ENCODE data around the gene RASSF1. TPM values are rescaled to one million over a fixed set of nuclear protein-coding genes. Genes with fewer than 3 reads are reported as not detected.

Gene RASSF1
- total and polyA plus RNA-seq, 2 of the 8 experiments (the other 6 are each of a cell fraction or from before 2014, with no cell fraction given), result 10.3 to 15.7 TPM

GRCh38 chr3:50321336-50322114 is 19.1 kb downstream of the RASSF1 start (continued):
- TF ChIP-seq RAD21 (IDR thresholded peaks at IDR 0.05 in 1 of 2, conservative IDR thresholded peaks at IDR 0.05 in 1 of 2; ENCODE audit: low read depth in 2 of 2, low read length in 2 of 2) (0 out of 4 replicates have a peak, but pooled peaks of 1 of the 2 experiments have one; percentile 20), CREB1 (IDR thresholded peaks at IDR 0.05) (no peak), GTF2F1 (IDR thresholded peaks at IDR 0.05; ENCODE audit: borderline replicate concordance, low read depth, low read length) (no peak), ASH2L (IDR thresholded peaks at IDR 0.05; ENCODE audit: low read length) (no peak), SP4 (IDR thresholded peaks at IDR 0.05; ENCODE audit: low read length) (peak; percentile 76; the same call in 1 of the 2 replicates), RXRA (IDR thresholded peaks at IDR 0.05; ENCODE audit: insufficient read depth, low read depth, low read length) (peak; percentile 68; the same call in 1 of the 2 replicates), SUZ12 (IDR thresholded peaks at IDR 0.05; ENCODE audit: low read length) (no peak), NRF1 (IDR thresholded peaks at IDR 0.05; ENCODE audit: low read depth, low read length) (no peak), ATF2 (IDR thresholded peaks at IDR 0.05; ENCODE audit: low read length) (no peak), TCF12 (IDR thresholded peaks at IDR 0.05; ENCODE audit: low read depth, low read length) (no peak), RBBP5 (IDR thresholded peaks at IDR 0.05; ENCODE audit: borderline replicate concordance, low read depth, low read length) (no peak), BACH1 (IDR thresholded peaks at IDR 0.05; ENCODE audit: low read length) (0 out of 2 replicates have a peak, but pooled peaks have one; percentile 14), SIX5 (IDR thresholded peaks at IDR 0.05; ENCODE audit: low read depth, low read length) (no peak), RFX5 (IDR thresholded peaks at IDR 0.05; ENCODE audit: borderline replicate concordance, low read depth, low read length) (no peak), POLR2AphosphoS5 (IDR thresholded peaks at IDR 0.05; ENCODE audit: low read depth, low read length) (peak; percentile 89), RNF2 (IDR thresholded peaks at IDR 0.05; ENCODE audit: borderline replicate concordance, low read depth, low read length, missing control alignments, poor library complexity, severe bottlenecking) (no peak), EGR1 (IDR thresholded peaks at IDR 0.05; ENCODE audit: borderline replicate concordance, low read depth, low read length) (no peak; the same call in 1 of the 2 replicates), SP2 (IDR thresholded peaks at IDR 0.05; ENCODE audit: low read length) (no peak), FOSL1 (IDR thresholded peaks at IDR 0.05; ENCODE audit: insufficient read depth, low read depth, low read length) (no peak), EP300 (IDR thresholded peaks at IDR 0.05; ENCODE audit: borderline replicate concordance in 1 of 2, low read depth in 2 of 2, low read length in 2 of 2) (peak in 1 of 2 experiments; percentile 97; a peak in 2 of 3 replicates), KDM4A (IDR thresholded peaks at IDR 0.05; ENCODE audit: low read depth, low read length, severe bottlenecking) (peak; percentile 11), SRF (IDR thresholded peaks at IDR 0.05; ENCODE audit: low read depth, low read length) (no peak), SIRT6 (IDR thresholded peaks at IDR 0.05; ENCODE audit: low read length) (no peak)

All from H1 (cell line).